Measurements from ENCODE around the gene PIBF1.
"Not testable (repeated sequence)": the region's sequence is repeated elsewhere in the genome, so short reads cannot be mapped to it uniquely, and the experiment has no call there.

PIBF1 gene

GRCh38 chr13:72823724-72824123, 41.8 kb downstream of the PIBF1 start:
- DNase-seq: no peak

GRCh38 chr13:72834601-72835000, 52.7 kb downstream of the PIBF1 start:
- no peak for DNase-seq

- peak in 2 of 4 experiments; percentile 2 for DNase-seq
Measured at GRCh38 chr13:72839831-72840426, 58.0 kb downstream of the PIBF1 start.

GRCh38 chr13:72842991-72843390, 61.1 kb downstream of the PIBF1 start:
- no peak for DNase-seq

- not testable (repeated sequence) for DNase-seq
Measured at GRCh38 chr13:72845148-72845547, 63.2 kb downstream of the PIBF1 start.

GRCh38 chr13:72849571-72849970, 67.6 kb downstream of the PIBF1 start:
- no peak for DNase-seq

- no peak for DNase-seq
Measured at GRCh38 chr13:72850959-72851677, 69.2 kb downstream of the PIBF1 start.

- DNase-seq: no peak
Measured at GRCh38 chr13:72851678-72852014, 69.7 kb downstream of the PIBF1 start.

GRCh38 chr13:72852207-72852606, 70.3 kb downstream of the PIBF1 start:
- DNase-seq: no peak

- no peak for DNase-seq
Measured at GRCh38 chr13:72853000-72853399, 71.1 kb downstream of the PIBF1 start.

GRCh38 chr13:72864142-72865011, 82.4 kb downstream of the PIBF1 start:
- no peak for DNase-seq

GRCh38 chr13:72868229-72868628, 86.3 kb downstream of the PIBF1 start:
- DNase-seq: no peak

GRCh38 chr13:72875233-72875632, 93.3 kb downstream of the PIBF1 start:
- DNase-seq: no peak

GRCh38 chr13:72884101-72884500, 102.2 kb downstream of the PIBF1 start:
- no peak for DNase-seq

GRCh38 chr13:72886272-72887067, 104.5 kb downstream of the PIBF1 start:
- no peak for DNase-seq

GRCh38 chr13:72889495-72889894, 107.6 kb downstream of the PIBF1 start:
- no peak for DNase-seq

GRCh38 chr13:72890546-72890945, 108.6 kb downstream of the PIBF1 start:
- no peak for DNase-seq

- DNase-seq: no peak
Measured at GRCh38 chr13:72891423-72891822, 109.5 kb downstream of the PIBF1 start.

- DNase-seq: no peak
Measured at GRCh38 chr13:72896869-72897268, 114.9 kb downstream of the PIBF1 start.

- DNase-seq: not testable (repeated sequence)
Measured at GRCh38 chr13:72901546-72901945, 119.6 kb downstream of the PIBF1 start.

- no peak for DNase-seq
Measured at GRCh38 chr13:72908416-72908815, 126.5 kb downstream of the PIBF1 start.

- DNase-seq: no peak
Measured at GRCh38 chr13:72911981-72912380, 130.0 kb downstream of the PIBF1 start.

- DNase-seq: no peak
Measured at GRCh38 chr13:72920097-72920496, 138.2 kb downstream of the PIBF1 start.

Measured in activated naive CD4-positive, alpha-beta T cell (primary cell).